ENCODE data around the gene ENOX1.

ENOX1 gene

GRCh38 chr13:43166644-43167457, 619.9 kb downstream of the ENOX1 start:
- Histone ChIP-seq H3K9me3 (ENCODE audit: control insufficient read depth, low read length) (peaks cover 7% of the 10 kb centered on the region), H3K4me3 (ENCODE audit: extremely low read depth, insufficient read depth, low read length, poor library complexity, severe bottlenecking) (no peak overlapping the region), H3K4me1 (ENCODE audit: control insufficient read depth, insufficient read depth, low read length, poor library complexity, severe bottlenecking) (peaks cover 4% of the 10 kb centered on the region), H3K36me3 (ENCODE audit: control insufficient read depth, insufficient read depth, low read length) (no peaks in the 10 kb centered on the region), H3K27ac (ENCODE audit: low read depth, low read length, severe bottlenecking) (no peak overlapping the region)
- 86 to 91% methylated on average over 5 to 6 of the region's 6 CpGs for WGBS, 2 experiments (ENCODE audit: insufficient coverage in 2 of 2)

Data from mesodermal cell (in vitro differentiated cells).